ENCODE measurements around the gene LBR.

- TF ChIP-seq POLR2A (IDR thresholded peaks at IDR 0.05) (no peak), CTCF (IDR thresholded peaks at IDR 0.05) (no peak)
Observed at GRCh38 chr1:225368036-225368552, 59.7 kb downstream of the LBR start.

All from heart left ventricle (tissue), 13 donors.